Measurements from ENCODE around the gene LMTK2.

The LMTK2 gene

GRCh38 chr7:98106647-98107312 is at the start of gene LMTK2:
Gene LMTK2, plus strand, starts transcription at chr7:98106862. Its CDS starts 316 bp downstream, at chr7:98107178.
- peak; percentile 92 to 95 for DNase-seq

DNA sequence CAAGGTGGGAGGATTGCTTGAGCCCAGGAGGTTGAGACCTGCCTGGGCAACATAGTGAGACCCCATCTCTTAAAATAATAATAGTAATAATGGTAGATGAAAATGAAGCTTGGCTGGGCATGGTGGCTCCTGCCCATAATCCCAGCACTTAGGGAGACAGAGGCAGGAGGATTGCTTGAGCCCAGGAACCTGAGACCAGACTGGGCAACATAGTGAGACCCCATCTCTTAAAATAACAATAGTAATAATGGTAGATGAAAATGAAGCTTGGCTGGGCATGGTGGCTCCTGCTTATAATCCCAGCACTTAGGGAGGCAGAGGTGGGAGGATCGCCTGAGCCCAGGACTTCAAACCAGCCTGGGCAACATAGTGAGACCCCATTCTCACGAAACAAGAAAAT is 49.5 kb upstream of the LMTK2 start:
- DNase-seq: no peak

GRCh38 chr7:98058186-98058585 is 48.5 kb upstream of the LMTK2 start:
- DNase-seq: no peak

GRCh38 chr7:98064233-98064632 is 42.4 kb upstream of the LMTK2 start:
- DNase-seq: no peak

- DNase-seq: no peak
Observed at GRCh38 chr7:98066208-98066607, 40.5 kb upstream of the LMTK2 start.

DNA sequence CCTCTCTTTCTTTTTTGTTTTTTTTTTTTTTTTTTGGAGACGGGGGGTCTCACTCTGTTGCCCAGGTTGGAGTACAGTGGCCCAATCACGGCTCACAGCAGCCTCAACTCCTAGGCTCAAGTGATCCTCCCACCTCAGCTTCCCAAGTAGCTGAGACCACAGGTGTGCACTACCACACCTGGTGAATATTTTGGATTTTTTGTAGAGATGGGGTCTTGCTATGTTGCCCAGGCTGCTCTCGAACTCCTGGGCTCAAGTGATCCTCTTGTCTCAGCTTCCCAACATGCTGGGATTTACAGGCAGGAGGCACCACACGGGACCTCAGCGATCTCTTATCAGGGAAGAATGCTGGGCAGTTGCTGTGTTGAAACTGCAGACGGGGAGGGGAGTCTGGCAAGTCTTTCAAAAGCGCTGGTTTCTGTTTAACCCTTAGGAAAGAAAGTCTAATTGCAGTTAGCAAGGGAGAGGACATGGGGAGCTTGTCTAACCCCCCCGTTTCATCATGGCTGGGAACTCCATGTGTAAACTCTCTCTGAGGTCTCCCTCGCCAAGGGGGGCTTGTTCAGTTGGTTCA is 39.6 kb upstream of the LMTK2 start:
- DNase-seq: no peak

- no peak for DNase-seq
Observed at GRCh38 chr7:98073047-98073446, 33.6 kb upstream of the LMTK2 start.

DNA sequence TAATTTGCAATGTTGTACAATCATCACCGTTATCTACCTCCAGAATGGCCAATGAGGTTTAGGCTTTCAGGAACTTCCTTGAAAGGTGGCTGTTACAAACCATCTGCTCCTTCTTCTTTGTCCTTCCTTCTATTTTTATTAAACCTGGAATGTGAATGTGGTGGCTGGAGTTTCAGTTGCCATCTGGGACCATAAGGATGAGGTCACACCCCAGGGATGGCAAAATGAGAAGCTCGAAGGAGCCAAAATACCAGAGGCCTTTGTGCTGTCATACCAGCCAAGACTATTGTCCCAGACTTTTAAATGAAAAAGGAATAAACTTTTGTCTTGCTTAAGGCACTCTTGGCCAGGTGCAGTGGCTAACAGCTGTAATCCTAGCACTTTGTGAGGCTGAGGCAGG is 30.9 kb upstream of the LMTK2 start:
- DNase-seq: no peak

DNA sequence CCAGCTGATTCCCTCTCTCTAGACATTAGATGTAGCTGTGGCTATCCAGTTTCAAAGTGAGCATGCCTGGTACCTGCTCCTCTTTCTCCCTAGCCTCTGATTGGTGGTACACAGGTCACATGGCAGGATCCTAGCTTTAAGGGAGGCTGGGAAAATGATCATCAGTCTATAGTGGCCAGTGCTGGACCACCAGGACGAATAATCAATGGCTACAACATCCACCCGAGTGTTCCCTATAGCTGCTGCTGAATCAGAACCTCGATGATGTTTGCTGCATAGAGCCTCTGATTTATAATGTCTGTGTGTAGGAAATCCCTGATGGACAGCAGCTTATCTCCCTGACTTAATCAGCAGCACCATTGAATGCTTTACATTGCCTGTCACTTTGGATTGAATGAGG is 28.9 kb upstream of the LMTK2 start:
- DNase-seq: no peak

DNA sequence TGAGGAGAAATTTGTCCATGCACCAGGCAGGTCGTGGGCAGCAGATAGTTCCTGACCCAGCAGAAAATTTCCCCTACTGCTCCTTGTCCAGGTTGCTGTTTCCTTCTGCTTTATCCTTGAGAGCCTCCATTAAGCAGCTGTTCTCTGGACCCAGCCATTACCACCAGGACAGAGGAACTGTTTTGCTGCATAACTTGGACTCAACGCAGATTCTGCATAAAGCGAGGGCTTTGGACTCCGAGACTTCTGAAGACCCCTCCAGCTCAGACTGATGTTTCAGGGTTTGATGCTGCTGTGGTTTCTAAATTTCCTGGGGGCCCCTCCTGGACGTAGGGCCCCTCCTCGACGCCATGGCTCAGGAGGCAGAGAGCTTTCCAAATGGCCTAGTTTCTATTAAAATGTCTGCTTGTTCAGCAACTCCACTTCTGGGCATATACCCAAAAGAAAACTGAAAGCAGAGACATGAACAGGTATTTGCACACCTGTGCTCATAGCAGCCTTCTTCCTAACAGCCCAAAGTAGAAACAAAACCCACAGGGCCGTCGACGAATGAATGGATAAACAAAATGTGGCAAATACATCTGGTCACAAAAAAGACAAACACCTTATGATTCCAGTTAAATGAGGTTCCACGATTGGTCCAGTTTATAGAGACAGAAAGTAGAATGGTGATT is 28.3 kb upstream of the LMTK2 start:
- peak; percentile 38 to 77 for DNase-seq

- DNase-seq: peak; percentile 69 to 92
Observed at GRCh38 chr7:98079891-98080648, 26.6 kb upstream of the LMTK2 start.

DNA sequence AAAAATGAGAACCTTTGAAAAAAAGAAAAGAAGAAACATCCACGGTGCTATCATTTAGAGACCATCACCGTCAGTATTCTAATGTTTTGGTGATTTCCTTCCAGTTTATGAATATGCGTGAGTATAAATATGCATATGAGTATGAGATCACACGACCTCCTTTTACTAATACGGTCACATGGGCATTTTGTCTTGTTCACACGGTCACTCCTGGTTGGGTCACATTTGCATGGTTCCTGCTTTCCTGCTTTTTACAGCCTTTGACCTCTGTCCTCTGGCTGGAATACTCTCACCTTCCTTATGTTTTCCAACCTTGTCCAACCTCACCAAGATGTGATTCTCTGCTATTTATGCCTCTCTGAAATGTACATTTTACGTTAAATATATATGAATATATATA is 25.3 kb upstream of the LMTK2 start:
- no peak for DNase-seq

GRCh38 chr7:98084631-98085030 is 22.0 kb upstream of the LMTK2 start:
- peak; percentile 5 to 28 for DNase-seq

GRCh38 chr7:98085674-98086073 is 21.0 kb upstream of the LMTK2 start:
- peak in 1 of 2 experiments; percentile 18 for DNase-seq

GRCh38 chr7:98086281-98086718 is 20.4 kb upstream of the LMTK2 start:
- DNase-seq: peak; percentile 4 to 35

GRCh38 chr7:98088109-98088508 is 18.6 kb upstream of the LMTK2 start:
- no peak for DNase-seq

DNA sequence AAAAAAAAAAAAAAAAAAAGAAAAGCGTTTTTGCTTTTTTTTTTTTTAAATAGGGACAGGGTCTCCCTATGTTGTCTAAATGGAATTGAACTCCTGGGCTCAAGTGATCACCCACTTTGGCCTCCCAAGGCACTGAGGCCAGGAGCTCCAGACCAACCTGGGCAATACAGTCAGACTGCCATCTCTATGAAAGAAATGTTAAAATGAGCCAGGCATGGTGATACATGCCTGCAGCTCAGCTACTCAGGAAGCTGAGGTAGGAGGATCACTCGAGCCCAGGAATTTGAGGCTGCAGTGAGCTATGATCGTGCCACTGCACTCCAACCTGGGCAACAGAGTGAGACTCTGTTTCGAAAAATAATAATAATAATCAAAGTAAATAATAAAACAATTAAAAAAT is 16.5 kb upstream of the LMTK2 start:
- no peak for DNase-seq

DNA sequence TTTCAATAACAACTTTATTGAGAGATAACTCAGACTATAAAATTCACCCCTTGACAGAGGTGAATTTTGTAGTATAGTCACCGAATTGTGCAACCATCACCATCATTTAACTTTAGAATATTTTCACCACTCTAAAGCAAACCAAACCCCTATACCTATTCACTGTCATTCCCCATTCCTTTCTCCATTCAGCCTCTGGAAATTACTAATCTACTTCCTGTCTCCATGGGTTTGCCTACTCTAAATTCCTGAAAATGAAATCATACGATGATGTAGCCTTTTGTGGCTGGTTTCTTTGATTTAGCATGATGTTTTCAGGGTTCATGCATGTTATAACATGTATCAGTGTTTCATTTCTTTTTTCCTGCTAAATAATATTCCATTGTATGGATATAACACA is 15.6 kb upstream of the LMTK2 start:
- no peak for DNase-seq

- DNase-seq: no peak
Observed at GRCh38 chr7:98091523-98091922, 15.1 kb upstream of the LMTK2 start.

- no peak for DNase-seq
Observed at GRCh38 chr7:98097042-98097645, 9.5 kb upstream of the LMTK2 start.

- DNase-seq: no peak
Observed at GRCh38 chr7:98100088-98100487, 6.6 kb upstream of the LMTK2 start.

GRCh38 chr7:98102170-98102569 is 4.5 kb upstream of the LMTK2 start:
- DNase-seq: no peak

DNA sequence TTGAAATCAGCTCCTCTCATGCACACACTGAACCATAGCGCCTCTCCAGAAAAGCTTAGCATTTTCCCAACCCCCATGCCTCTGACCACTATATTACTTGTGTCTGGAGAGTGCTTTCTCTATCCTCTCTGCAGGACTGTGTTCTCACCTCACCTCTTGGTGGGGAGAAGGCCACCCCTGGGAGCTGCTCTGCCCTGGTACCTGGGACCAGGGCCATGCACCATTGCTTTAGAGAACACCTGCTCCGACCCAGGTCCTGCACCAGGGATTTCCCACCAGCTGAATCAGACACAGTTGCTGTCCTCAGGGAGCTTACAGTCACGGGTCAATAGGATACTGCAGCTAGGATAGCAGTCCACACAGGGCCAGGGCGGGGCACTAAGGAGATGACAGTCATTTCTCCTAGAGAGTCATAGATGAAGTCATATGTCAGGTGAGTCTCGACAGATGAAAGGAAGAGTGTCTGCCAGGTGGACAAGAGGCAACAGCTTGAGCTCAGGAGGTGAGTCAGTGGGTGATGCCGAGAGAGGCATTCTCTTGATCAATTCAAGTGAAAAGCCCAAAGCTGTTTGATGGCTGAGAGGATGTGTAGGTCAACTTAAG is 619 bp upstream of the LMTK2 start:
- DNase-seq: no peak
